Measurements from ENCODE around the gene STPG2.

DNA sequence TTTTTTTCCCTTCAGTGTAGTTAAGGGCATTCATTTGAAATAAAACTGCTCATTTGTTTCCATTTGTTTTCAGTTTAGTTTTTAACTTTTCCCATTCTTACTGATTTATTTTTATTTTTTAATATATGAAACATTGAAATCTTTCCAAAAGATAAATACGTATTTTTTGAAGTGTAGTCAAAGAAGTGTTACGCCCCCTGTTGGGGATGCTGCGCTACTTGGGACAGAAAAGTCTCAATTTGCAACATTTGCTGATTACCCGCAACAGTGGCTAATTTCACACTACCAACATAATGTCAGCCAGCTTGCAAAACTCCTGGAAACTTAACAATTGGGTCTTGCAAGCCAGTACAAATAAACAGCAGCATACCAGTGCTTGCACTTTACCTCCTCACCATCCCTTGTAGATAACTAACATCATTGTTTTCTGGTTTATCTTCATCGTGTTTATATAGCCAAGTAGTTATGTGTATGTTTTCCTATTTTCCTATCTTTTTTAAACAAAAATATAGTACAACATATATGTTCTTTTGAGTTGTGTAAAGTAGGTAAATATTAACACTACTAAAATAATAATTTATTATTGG lies 158.6 kb downstream of the STPG2 start:
- TF ChIP-seq, protein P1, sequence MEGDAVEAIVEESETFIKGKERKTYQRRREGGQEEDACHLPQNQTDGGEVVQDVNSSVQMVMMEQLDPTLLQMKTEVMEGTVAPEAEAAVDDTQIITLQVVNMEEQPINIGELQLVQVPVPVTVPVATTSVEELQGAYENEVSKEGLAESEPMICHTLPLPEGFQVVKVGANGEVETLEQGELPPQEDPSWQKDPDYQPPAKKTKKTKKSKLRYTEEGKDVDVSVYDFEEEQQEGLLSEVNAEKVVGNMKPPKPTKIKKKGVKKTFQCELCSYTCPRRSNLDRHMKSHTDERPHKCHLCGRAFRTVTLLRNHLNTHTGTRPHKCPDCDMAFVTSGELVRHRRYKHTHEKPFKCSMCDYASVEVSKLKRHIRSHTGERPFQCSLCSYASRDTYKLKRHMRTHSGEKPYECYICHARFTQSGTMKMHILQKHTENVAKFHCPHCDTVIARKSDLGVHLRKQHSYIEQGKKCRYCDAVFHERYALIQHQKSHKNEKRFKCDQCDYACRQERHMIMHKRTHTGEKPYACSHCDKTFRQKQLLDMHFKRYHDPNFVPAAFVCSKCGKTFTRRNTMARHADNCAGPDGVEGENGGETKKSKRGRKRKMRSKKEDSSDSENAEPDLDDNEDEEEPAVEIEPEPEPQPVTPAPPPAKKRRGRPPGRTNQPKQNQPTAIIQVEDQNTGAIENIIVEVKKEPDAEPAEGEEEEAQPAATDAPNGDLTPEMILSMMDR (IDR thresholded peaks at IDR 0.05), result peak in 1 of 3 experiments; percentile 56
- no peak for TF ChIP-seq POLR2A (IDR thresholded peaks at IDR 0.05)
